GM18498 (cell line): Measurements from ENCODE around the gene NCAPD3.
"Not testable (repeated sequence)": the region's sequence is repeated elsewhere in the genome, so short reads cannot be mapped to it uniquely, and the experiment has no call there.

Source experiments
- ATAC-seq: cut with Tn5 transposase; IDR thresholded peaks from one replicate; pipeline ENCODE4 v1.9.1; 2021; ENCODE audit warnings: mild to moderate bottlenecking, moderate library complexity; ENCODE audit not compliant: unreplicated experiment

Gene NCAPD3

GRCh38 chr11:134230339-134230738 lies 6.6 kb upstream of the NCAPD3 start:
- no peak for ATAC-seq

- ATAC-seq, result no peak
Measured at GRCh38 chr11:134229126-134229790, 5.5 kb upstream of the NCAPD3 start.

GRCh38 chr11:134228625-134229024 lies 4.9 kb upstream of the NCAPD3 start:
- ATAC-seq, result peak; percentile 56

- no peak for ATAC-seq
Measured at GRCh38 chr11:134226806-134227325, 3.1 kb upstream of the NCAPD3 start.

- peak; percentile 32 for ATAC-seq
Measured at GRCh38 chr11:134224710-134225664, 1.2 kb upstream of the NCAPD3 start.

- no peak for ATAC-seq
Measured at GRCh38 chr11:134223121-134223520, 646 bp downstream of the NCAPD3 start.

- ATAC-seq, result no peak
Measured at GRCh38 chr11:134216816-134217215, 7.0 kb downstream of the NCAPD3 start.

- no peak for ATAC-seq
Measured at GRCh38 chr11:134215836-134216235, 7.9 kb downstream of the NCAPD3 start.

GRCh38 chr11:134207538-134208239 lies 16.1 kb downstream of the NCAPD3 start:
- no peak for ATAC-seq

- ATAC-seq, result no peak
Measured at GRCh38 chr11:134206185-134206584, 17.6 kb downstream of the NCAPD3 start.

GRCh38 chr11:134205729-134206128 lies 18.0 kb downstream of the NCAPD3 start:
- ATAC-seq, result no peak

GRCh38 chr11:134202661-134203060 lies 21.1 kb downstream of the NCAPD3 start:
- ATAC-seq, result no peak

- ATAC-seq, result no peak
Measured at GRCh38 chr11:134200688-134201087, 23.1 kb downstream of the NCAPD3 start.

- no peak for ATAC-seq
Measured at GRCh38 chr11:134199531-134199930, 24.2 kb downstream of the NCAPD3 start.

- no peak for ATAC-seq
Measured at GRCh38 chr11:134196756-134197155, 27.0 kb downstream of the NCAPD3 start.

GRCh38 chr11:134188092-134188491 lies 35.7 kb downstream of the NCAPD3 start:
- ATAC-seq, result not testable (repeated sequence)

- ATAC-seq, result no peak
Measured at GRCh38 chr11:134181707-134182106, 42.1 kb downstream of the NCAPD3 start.

GRCh38 chr11:134178032-134178674 lies 45.6 kb downstream of the NCAPD3 start:
- no peak for ATAC-seq

- no peak for ATAC-seq
Measured at GRCh38 chr11:134176284-134176683, 47.5 kb downstream of the NCAPD3 start.

- ATAC-seq, result no peak
Measured at GRCh38 chr11:134173296-134173695, 50.5 kb downstream of the NCAPD3 start.

GRCh38 chr11:134171951-134172350 lies 51.8 kb downstream of the NCAPD3 start:
- ATAC-seq, result no peak
